Left ventricle myocardium inferior (tissue), 1 donor: ENCODE results near the gene SPAG8. TPM values are rescaled to one million over a fixed set of nuclear protein-coding genes. Genes with fewer than 3 reads are reported as not detected.

Experiments
- DNase-seq: peaks from one replicate; pipeline ENCODE4 v3.0.0-alpha.2; 2020
- H3K27ac ChIP-seq: fragments of 200-600 bp; replicated peaks from 2 replicates; pipeline ENCODE4 v1.8.0; 2021
- H3K27me3 ChIP-seq: fragments of 200-600 bp; 2 replicates; pipeline ENCODE4 v1.8.0; 2021; ENCODE audit warnings: low read depth
- H3K36me3 ChIP-seq: fragments of 200-600 bp; 2 replicates; pipeline ENCODE4 v1.8.0; 2021
- H3K4me1 ChIP-seq: fragments of 200-600 bp; 2 replicates; pipeline ENCODE4 v1.8.0; 2021
- H3K4me3 ChIP-seq: fragments of 200-600 bp; 2 replicates; pipeline ENCODE4 v1.8.0; 2021; ENCODE audit warnings: mild to moderate bottlenecking, moderate library complexity
- H3K9me3 ChIP-seq: fragments of 200-600 bp; replicated peaks from 2 replicates; pipeline ENCODE4 v1.8.0; 2021
- intact Hi-C: fragments of 100-400 bp; cut with micrococcal nuclease; formaldehyde crosslinking; loops from one replicate; pipeline ENCODE4 v1.11.0; 2022
- total RNA-seq: library from RNA; stranded (reverse); fragmentation: NEBNext Ultra II Directional; extraction: Animal tissue kit (Norgen Biotek cat#: 25700); gene quantifications from one replicate; pipeline ENCODE4 v1.2.1, GENCODE V29; 2021
- TF ChIP-seq, protein P1 (sequence below): fragments of 200-600 bp; IDR thresholded peaks from 2 replicates; pipeline ENCODE4 v1.8.0; 2021; ENCODE audit warnings: antibody characterized with exemption, mild to moderate bottlenecking, borderline replicate concordance
- donor health status: DM: no; HTN: yes; CAD: no; lungs with severe emphysema.

Gene SPAG8
- total RNA-seq, 1 donor from 2014 or later: 3.4 TPM

DNA sequence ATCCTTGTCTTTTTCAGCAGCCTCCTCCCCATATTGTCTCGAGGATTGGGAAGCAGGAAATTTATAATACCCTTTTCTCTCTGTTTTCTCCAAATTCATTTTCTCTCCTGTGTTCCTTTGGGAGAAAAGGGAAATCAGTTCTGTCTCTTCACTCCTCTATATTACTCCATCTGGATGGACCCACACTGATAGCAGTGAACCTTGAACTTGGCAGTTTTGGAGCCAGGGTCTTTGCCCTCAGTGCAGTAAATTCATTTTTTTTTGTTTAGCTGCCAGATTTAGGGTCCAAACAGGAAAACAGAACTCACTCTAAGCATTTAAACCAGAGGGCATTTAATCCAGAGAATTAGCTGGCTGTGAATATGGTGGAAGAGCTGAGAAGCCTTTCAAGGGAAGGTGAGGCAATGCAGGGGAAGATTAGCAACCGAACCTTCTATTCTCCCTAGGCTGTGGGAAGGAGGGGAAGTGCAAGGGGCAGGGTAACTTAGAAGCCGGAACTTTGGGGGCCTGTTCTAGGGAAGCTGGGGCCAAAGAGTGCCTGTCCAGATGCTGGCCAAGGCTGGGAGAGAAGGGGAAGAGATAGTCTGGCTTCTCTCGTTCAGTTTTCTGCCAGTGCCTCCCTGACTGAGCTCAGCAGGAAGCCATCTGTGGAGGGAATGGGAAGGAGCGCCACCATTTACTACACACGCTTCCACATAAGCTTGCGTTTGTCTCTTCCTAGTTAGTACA lies 37.0 kb downstream of the SPAG8 start:
- Histone ChIP-seq H3K36me3 (no peaks in the 10 kb centered on the region), H3K4me3 (no peak overlapping the region), H3K27me3 (no peaks in the 10 kb centered on the region), H3K27ac (peak overlapping the region; percentile 35), H3K4me1 (peaks cover 31% of the 10 kb centered on the region), H3K9me3 (no peaks in the 10 kb centered on the region)
- intact Hi-C loops: no loop called here
- TF ChIP-seq, protein P1, sequence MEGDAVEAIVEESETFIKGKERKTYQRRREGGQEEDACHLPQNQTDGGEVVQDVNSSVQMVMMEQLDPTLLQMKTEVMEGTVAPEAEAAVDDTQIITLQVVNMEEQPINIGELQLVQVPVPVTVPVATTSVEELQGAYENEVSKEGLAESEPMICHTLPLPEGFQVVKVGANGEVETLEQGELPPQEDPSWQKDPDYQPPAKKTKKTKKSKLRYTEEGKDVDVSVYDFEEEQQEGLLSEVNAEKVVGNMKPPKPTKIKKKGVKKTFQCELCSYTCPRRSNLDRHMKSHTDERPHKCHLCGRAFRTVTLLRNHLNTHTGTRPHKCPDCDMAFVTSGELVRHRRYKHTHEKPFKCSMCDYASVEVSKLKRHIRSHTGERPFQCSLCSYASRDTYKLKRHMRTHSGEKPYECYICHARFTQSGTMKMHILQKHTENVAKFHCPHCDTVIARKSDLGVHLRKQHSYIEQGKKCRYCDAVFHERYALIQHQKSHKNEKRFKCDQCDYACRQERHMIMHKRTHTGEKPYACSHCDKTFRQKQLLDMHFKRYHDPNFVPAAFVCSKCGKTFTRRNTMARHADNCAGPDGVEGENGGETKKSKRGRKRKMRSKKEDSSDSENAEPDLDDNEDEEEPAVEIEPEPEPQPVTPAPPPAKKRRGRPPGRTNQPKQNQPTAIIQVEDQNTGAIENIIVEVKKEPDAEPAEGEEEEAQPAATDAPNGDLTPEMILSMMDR: no peak
- DNase-seq: no peak

DNA sequence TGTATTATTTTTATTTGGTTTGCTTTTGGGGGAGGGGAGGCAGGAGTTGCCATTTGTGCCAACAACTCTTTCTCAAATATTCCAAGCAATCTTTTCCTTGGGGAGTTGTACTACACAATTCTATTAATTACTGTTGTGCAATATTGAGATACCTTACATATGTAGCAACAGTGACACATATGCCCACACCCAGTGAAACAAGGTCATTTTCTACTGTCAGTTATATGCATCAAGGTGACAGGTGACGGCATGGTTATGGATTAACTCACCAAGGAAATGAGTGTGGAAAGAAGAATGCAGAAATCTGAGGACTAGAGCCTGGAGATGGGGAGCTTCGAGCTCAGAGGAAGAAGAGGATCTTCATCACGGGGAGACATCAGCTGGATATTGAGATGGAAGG lies 40.1 kb downstream of the SPAG8 start:
- no peaks in the 10 kb centered on the region for H3K9me3 ChIP-seq
- H3K4me1 ChIP-seq: peaks cover 34% of the 10 kb centered on the region
- peak overlapping the region; percentile 74 for H3K27ac ChIP-seq
- intact Hi-C loops: no loop called here
- no peak overlapping the region for H3K4me3 ChIP-seq
- H3K27me3 ChIP-seq: no peaks in the 10 kb centered on the region
- DNase-seq: no peak
- TF ChIP-seq, protein P1: no peak
- H3K36me3 ChIP-seq: no peaks in the 10 kb centered on the region

DNA sequence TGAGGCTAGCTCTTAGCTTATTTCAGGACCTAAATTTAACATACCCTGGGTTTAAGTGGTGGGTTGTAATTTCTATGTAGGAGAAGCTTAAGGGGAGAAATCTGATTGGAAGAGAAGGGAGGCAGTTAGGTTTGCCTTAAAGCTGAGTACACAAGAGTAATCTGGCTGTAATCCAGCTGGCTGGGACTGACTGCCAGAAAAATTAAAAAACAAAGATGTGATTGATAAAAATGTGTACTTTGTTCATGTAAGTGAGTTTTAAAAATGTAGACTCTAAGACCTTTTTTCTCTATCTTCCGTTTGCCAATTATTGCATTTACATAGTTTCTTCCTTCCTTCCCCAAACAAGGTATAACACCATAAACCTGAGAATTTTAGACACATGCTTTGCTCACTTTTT lies 40.5 kb downstream of the SPAG8 start:
- no peak for DNase-seq
- TF ChIP-seq, protein P1: no peak

DNA sequence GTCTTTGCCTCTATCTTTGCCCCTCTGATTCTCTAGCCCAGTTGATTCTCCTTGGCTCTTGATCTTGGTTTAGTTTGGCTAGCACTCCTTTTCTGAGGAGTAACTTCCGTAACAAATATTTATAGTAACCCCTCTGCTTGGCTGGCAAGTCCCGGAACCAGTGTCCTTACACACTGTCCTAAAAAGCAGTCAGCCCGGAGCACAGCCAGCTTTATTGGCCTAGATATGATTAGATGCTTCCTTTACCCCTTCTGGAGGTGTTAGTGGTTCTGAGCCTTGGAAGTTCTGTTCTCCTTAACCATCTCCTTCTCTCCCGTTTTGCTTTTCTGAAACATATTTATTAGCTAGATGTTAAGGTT lies 41.0 kb downstream of the SPAG8 start:
- H3K9me3 ChIP-seq: no peaks in the 10 kb centered on the region
- H3K4me3 ChIP-seq: peak overlapping the region; percentile 26
- intact Hi-C loops: no loop called here
- peak overlapping the region; percentile 74 for H3K27ac ChIP-seq
- H3K27me3 ChIP-seq: no peaks in the 10 kb centered on the region
- TF ChIP-seq, protein P1: no peak
- peak; percentile 54 for DNase-seq
- H3K36me3 ChIP-seq: no peaks in the 10 kb centered on the region
- peaks cover 34% of the 10 kb centered on the region for H3K4me1 ChIP-seq

More for the DNA sequence above, 40.5 kb downstream of the SPAG8 start:
- Histone ChIP-seq H3K4me3 (peak overlapping the region; percentile 26), H3K4me1 (peaks cover 34% of the 10 kb centered on the region), H3K9me3 (no peaks in the 10 kb centered on the region), H3K36me3 (no peaks in the 10 kb centered on the region), H3K27me3 (no peaks in the 10 kb centered on the region), H3K27ac (peak overlapping the region; percentile 74)
- intact Hi-C loops: no loop called here

DNA sequence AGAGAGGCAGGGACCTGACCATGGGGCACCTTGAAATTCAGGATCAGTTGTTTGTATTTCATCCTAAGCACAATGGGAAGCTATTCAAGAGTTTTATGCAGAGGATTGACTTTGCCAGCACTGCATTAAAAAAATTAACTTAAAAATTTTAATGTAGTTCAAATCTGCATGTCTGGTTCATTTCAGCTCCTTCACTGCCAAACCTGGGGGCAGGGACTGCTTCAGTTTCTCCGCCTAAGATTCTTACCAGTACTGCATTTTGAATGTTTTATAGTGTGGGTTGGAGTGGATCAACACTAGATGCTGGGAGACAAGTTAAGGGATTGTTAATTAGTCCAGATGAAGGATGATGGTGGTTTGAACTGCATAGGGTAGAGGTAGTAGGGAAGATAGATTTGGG lies 42.3 kb downstream of the SPAG8 start:
- DNase-seq: no peak
- no peak overlapping the region for H3K27ac ChIP-seq
- TF ChIP-seq, protein P1: no peak
- H3K4me1 ChIP-seq: peaks cover 26% of the 10 kb centered on the region
- H3K36me3 ChIP-seq: no peaks in the 10 kb centered on the region
- H3K4me3 ChIP-seq: no peak overlapping the region
- no peaks in the 10 kb centered on the region for H3K27me3 ChIP-seq
- no peaks in the 10 kb centered on the region for H3K9me3 ChIP-seq
- intact Hi-C loops: no loop called here
